Type B pancreatic cell (in vitro differentiated cells): ENCODE data around the gene DTWD1. TPM values are rescaled to one million over a fixed set of nuclear protein-coding genes. Genes with fewer than 3 reads are reported as not detected.
A peak's percentile ranks its signal among the peaks of the same experiment; 100 is the strongest.

ENCODE experiments used
- DNase-seq: peaks from one replicate; pipeline ENCODE4 v3.0.0; 2021; ENCODE audit warnings: mixed read lengths; ENCODE audit not compliant: unreplicated experiment; ENCODE audit errors: extremely low spot score
- H3K27ac Mint-ChIP-seq: 2 replicates; pipeline ENCODE4 v1.8.0; 2021; ENCODE audit warnings: mild to moderate bottlenecking, mixed read lengths
- H3K27me3 Mint-ChIP-seq: 2 replicates; pipeline ENCODE4 v1.8.0; 2021; ENCODE audit warnings: mixed read lengths
- H3K36me3 Mint-ChIP-seq: 2 replicates; pipeline ENCODE4 v1.8.0; 2021; ENCODE audit warnings: mixed read lengths
- H3K4me1 Mint-ChIP-seq: one replicate; pipeline ENCODE4 v1.8.0; 2021; ENCODE audit warnings: mixed read lengths; ENCODE audit not compliant: unreplicated experiment
- H3K4me3 Mint-ChIP-seq: 2 replicates; pipeline ENCODE4 v1.8.0; 2021; ENCODE audit warnings: mild to moderate bottlenecking, mixed read lengths
- H3K9me3 Mint-ChIP-seq: 2 replicates; pipeline ENCODE4 v1.8.0; 2021; ENCODE audit warnings: mixed read lengths
- total RNA-seq: library from RNA; stranded (reverse); gene quantifications from 2 replicates; pipeline ENCODE4 v1.2.1, GENCODE V29; 2021; ENCODE audit warnings: low replicate concordance
- TF ChIP-seq, protein P1 (sequence below): fragments of 200-600 bp; sonication (generic); conservative IDR thresholded peaks from 2 replicates; pipeline ENCODE4 v1.5.0; 2021; ENCODE audit warnings: antibody characterized with exemption, mild to moderate bottlenecking

Gene DTWD1
- total RNA-seq, 1 donor from 2014 or later, result 33.2 TPM

DNA sequence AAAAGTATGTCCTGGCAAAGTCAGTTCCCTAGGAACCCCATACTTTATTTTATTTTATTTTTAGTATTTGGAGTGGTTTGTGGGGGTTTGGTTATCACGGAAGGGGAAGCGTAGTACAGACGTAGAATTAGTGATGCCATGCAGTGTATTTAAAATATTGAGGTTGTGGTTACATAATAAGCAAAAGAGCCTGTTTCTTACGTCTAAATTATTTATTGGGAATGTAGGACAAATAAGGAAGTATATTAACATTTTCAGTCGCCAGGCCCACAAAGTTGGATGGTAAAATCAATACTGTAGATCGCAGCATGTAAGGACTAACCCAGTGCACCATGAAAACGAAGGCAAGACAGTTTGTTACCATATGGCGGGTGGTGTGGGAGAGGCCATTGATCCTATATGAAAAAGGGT, 558 bp downstream of the DTWD1 start:
- no peak for DNase-seq
- no peaks in the 10 kb centered on the region for H3K27me3 Mint-ChIP-seq
- TF ChIP-seq, protein P1, sequence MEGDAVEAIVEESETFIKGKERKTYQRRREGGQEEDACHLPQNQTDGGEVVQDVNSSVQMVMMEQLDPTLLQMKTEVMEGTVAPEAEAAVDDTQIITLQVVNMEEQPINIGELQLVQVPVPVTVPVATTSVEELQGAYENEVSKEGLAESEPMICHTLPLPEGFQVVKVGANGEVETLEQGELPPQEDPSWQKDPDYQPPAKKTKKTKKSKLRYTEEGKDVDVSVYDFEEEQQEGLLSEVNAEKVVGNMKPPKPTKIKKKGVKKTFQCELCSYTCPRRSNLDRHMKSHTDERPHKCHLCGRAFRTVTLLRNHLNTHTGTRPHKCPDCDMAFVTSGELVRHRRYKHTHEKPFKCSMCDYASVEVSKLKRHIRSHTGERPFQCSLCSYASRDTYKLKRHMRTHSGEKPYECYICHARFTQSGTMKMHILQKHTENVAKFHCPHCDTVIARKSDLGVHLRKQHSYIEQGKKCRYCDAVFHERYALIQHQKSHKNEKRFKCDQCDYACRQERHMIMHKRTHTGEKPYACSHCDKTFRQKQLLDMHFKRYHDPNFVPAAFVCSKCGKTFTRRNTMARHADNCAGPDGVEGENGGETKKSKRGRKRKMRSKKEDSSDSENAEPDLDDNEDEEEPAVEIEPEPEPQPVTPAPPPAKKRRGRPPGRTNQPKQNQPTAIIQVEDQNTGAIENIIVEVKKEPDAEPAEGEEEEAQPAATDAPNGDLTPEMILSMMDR, result peak; percentile 15
- H3K36me3 Mint-ChIP-seq, result peaks cover 29% of the 10 kb centered on the region
- peaks cover 10% of the 10 kb centered on the region for H3K9me3 Mint-ChIP-seq
- peaks cover 19% of the 10 kb centered on the region for H3K4me1 Mint-ChIP-seq
- H3K4me3 Mint-ChIP-seq, result peak overlapping the region; percentile 97
- peak overlapping the region; percentile 98 for H3K27ac Mint-ChIP-seq

DNA sequence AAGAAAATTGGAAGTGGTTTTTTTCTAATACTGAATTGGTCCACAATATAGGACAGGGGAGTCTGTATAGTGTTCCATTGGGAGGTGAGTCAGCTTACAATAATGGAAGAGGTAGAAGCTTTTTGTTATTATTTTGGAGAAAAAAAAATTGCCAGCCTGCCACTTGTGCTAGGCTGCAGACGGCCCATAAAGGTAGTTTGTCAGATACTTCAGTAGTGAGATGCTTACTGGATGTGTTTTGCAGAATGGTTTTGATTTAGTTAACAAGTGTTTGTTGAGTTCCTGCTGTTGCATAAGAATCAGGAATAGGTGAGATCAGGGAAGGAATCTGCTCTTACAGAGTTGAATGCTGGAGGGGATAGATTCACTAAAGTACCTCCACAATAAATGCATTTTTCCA, 1.0 kb downstream of the DTWD1 start:
- peak overlapping the region; percentile 97 for H3K4me3 Mint-ChIP-seq
- TF ChIP-seq, protein P1, result no peak
- H3K27me3 Mint-ChIP-seq, result no peaks in the 10 kb centered on the region
- peaks cover 10% of the 10 kb centered on the region for H3K9me3 Mint-ChIP-seq
- H3K27ac Mint-ChIP-seq, result peak overlapping the region; percentile 98
- H3K4me1 Mint-ChIP-seq, result peaks cover 19% of the 10 kb centered on the region
- peaks cover 29% of the 10 kb centered on the region for H3K36me3 Mint-ChIP-seq
- DNase-seq, result no peak

DNA sequence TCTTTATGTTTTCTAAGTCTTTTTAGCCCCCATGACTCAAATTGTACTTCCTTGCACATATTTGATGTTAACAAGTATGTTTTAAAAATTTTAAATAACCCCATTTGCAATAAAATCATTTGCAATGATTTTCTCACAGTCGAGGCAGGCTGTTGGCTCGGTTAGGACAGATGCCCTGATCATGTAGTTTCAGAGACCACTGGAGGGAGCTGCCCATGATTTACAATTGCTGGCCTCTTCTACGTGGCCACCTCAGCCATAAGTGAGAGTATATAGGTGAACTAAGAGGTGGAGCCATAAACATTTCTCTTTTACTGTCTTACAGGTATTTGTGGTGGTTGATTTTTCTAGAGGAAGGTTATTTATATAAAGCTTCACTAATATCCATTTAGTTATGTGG, 1.7 kb downstream of the DTWD1 start:
- Mint-ChIP-seq H3K4me3 (peak overlapping the region; percentile 97), H3K27ac (peak overlapping the region; percentile 72), H3K27me3 (no peaks in the 10 kb centered on the region), H3K9me3 (peaks cover 10% of the 10 kb centered on the region), H3K36me3 (peaks cover 29% of the 10 kb centered on the region), H3K4me1 (peaks cover 19% of the 10 kb centered on the region)
- TF ChIP-seq, protein P1, result no peak
- DNase-seq, result no peak

DNA sequence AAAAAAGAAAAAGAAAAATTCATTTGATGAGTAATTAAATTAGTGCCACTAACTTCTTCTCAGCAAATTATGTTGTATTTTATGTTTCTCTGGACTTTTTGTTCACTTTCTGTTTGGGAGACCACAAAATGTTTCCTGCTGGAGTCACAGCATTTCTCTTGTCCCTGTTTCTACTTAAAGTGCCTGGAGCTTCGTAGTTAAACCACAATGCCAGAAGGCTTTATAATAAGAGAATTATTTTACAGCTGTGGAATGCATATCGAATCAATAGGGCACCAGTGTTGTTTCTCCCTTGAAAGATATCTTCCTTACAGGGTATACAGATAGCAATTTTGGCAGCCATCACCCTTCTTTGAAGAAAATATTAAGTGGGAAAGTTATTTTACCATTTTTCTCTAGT, 3.2 kb downstream of the DTWD1 start:
- TF ChIP-seq, protein P1, result no peak
- peaks cover 6% of the 10 kb centered on the region for H3K9me3 Mint-ChIP-seq
- no peak for DNase-seq
- H3K36me3 Mint-ChIP-seq, result peaks cover 35% of the 10 kb centered on the region
- peak overlapping the region; percentile 36 for H3K4me3 Mint-ChIP-seq
- H3K27me3 Mint-ChIP-seq, result no peaks in the 10 kb centered on the region
- peaks cover 18% of the 10 kb centered on the region for H3K4me1 Mint-ChIP-seq
- H3K27ac Mint-ChIP-seq, result no peak overlapping the region

DNA sequence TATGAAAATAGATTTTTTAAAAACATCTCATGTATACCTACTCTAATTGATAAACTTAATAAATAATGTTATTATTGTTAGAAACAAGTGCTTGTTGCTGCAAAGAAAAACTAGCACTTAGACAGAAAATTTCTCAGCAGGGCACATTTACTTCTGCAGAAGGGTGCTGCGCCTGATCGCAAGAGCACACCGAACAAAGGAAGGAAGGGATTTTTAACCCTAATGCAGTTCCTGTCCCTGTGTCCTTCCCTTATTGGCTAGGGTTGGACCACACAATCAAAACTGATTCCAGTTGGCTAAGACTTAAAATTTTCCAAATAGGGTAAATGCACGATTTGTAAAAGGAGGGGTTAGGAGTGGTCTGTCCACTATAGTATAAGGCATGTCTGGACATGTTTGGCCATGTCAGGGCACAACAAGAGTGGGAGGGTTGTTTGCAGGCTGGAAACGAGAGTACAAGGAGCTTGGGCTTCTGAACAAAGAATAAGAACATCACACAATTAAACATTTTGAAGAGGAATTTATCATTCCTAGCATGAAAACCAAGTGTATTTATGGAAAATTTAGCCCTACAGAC, 4.7 kb downstream of the DTWD1 start:
- TF ChIP-seq, protein P1, result no peak
- no peak for DNase-seq
- Mint-ChIP-seq H3K9me3 (peaks cover 6% of the 10 kb centered on the region), H3K4me3 (no peak overlapping the region), H3K36me3 (peaks cover 47% of the 10 kb centered on the region), H3K27ac (no peak overlapping the region), H3K27me3 (no peaks in the 10 kb centered on the region), H3K4me1 (peaks cover 14% of the 10 kb centered on the region)

DNA sequence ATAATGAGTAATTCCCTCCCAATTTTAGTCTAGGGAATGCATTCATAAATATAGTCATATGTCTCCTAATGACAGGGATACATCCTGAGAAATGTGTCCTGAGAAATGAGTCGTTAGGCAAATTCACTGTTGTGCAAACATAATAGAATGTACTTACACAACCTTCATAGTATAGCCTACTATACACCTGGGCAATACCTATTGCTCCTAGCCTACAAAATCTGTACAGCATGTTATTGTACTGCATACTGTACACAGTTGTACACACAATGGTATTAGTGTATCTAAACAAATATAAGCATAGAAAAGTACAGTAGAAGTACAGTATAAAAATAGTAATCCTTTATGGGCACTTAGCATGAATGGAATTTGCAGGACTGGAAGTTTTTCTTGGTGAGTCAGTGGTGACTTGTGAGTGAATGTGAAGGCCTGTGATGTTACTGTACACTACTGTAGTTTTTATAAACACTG, 6.6 kb downstream of the DTWD1 start:
- H3K27ac Mint-ChIP-seq, result no peak overlapping the region
- H3K4me1 Mint-ChIP-seq, result peaks cover 4% of the 10 kb centered on the region
- H3K36me3 Mint-ChIP-seq, result peaks cover 42% of the 10 kb centered on the region

More for the DNA sequence above, 6.6 kb downstream of the DTWD1 start:
- no peaks in the 10 kb centered on the region for H3K27me3 Mint-ChIP-seq
- H3K9me3 Mint-ChIP-seq, result peaks cover 6% of the 10 kb centered on the region
- H3K4me3 Mint-ChIP-seq, result no peak overlapping the region
- no peak for DNase-seq
- TF ChIP-seq, protein P1, result no peak
